NCI-H2227 (cell line): Measurements from ENCODE around the gene NOS2.
"Not testable (repeated sequence)": the region's sequence is repeated elsewhere in the genome, so short reads cannot be mapped to it uniquely, and the experiment has no call there.

ENCODE experiments used
- DNase-seq: peaks from one replicate; lab custom pipeline; 2025; ENCODE audit not compliant: unreplicated experiment; lab: John Stamatoyannopoulos, UW

Gene NOS2

GRCh38 chr17:27732746-27733145 is 67.6 kb downstream of the NOS2 start:
- DNase-seq = not testable (repeated sequence)

DNA sequence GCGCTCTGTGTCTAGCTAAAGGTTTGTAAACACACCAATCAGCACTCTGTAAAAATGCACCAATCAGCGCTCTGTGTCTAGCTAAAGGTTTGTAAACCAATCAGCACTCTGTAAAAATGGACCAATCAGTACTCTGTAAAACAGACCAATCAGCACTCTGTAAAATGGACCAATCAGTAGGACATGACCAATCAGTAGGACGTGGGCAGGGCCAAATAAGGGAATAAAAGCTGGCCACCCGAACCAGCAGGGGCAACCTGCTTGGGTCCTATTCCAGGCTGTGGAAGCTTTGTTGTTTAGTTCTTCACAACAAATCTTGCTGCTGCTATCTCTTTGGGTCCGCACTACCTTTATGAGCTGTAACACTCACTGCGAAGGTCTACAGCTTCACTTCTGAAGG is 74.3 kb downstream of the NOS2 start:
- DNase-seq = not testable (repeated sequence)

GRCh38 chr17:27721797-27722196 is 78.5 kb downstream of the NOS2 start:
- DNase-seq = no peak
